ENCODE results near the gene STPG2. TPM values are rescaled to one million over a fixed set of nuclear protein-coding genes. Genes with fewer than 3 reads are reported as not detected.
A peak's percentile ranks its signal among the peaks of the same experiment; 100 is the strongest.

The STPG2 gene
- total RNA-seq, 2 donors from 2014 or later: 0.66 to 1.6 TPM

- Histone ChIP-seq H3K27me3 (no peaks in the 10 kb centered on the region), H3K9me3 (no peaks in the 10 kb centered on the region), H3K27ac (no peak overlapping the region), H3K36me3 (replicated peaks in 1 of 2; ENCODE audit: insufficient read depth in 1 of 2, low read depth in 2 of 2) (no peaks in the 10 kb centered on the region), H3K4me3 (no peak overlapping the region), H3K4me1 (no peaks in the 10 kb centered on the region)
- TF ChIP-seq POLR2A (IDR thresholded peaks at IDR 0.05): no peak
- TF ChIP-seq, protein P1, sequence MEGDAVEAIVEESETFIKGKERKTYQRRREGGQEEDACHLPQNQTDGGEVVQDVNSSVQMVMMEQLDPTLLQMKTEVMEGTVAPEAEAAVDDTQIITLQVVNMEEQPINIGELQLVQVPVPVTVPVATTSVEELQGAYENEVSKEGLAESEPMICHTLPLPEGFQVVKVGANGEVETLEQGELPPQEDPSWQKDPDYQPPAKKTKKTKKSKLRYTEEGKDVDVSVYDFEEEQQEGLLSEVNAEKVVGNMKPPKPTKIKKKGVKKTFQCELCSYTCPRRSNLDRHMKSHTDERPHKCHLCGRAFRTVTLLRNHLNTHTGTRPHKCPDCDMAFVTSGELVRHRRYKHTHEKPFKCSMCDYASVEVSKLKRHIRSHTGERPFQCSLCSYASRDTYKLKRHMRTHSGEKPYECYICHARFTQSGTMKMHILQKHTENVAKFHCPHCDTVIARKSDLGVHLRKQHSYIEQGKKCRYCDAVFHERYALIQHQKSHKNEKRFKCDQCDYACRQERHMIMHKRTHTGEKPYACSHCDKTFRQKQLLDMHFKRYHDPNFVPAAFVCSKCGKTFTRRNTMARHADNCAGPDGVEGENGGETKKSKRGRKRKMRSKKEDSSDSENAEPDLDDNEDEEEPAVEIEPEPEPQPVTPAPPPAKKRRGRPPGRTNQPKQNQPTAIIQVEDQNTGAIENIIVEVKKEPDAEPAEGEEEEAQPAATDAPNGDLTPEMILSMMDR (IDR thresholded peaks at IDR 0.05): no peak
- intact Hi-C loops (cut with DNase I): no loop called here
- DNase-seq (no peak), ATAC-seq (no peak)
- WGBS, 2 donors: 46% methylated on average over 2 of the region's 2 CpGs
These were observed 383.5 kb downstream of the STPG2 start for GRCh38 chr4:97759785-97760184.

DNA sequence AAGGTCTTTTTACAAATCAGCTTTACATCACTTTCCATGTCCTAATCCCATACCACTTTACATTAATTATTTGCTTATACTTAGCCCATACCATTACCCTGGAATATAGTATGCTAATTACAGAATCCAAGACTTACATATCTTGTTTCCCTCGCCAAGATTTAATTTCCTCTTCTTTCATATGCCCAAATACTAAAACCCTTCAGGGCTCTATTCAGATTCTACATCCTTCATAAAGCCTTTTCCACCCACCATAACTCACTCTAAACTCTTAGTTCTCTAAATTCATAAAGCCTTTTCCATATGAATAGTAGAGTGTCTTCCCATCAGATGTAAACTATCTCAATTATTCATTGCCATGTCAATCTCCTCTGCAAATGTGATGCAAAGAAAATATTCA is 390.7 kb downstream of the STPG2 start:
- no peak for TF ChIP-seq POLR2A (IDR thresholded peaks at IDR 0.05)
- TF ChIP-seq, protein P1 (IDR thresholded peaks at IDR 0.05): no peak
- H3K36me3 ChIP-seq (replicated peaks in 1 of 2; ENCODE audit: insufficient read depth in 1 of 2, low read depth in 2 of 2): no peaks in the 10 kb centered on the region
- 64 to 74% methylated on average over 1 of the region's 1 CpG for WGBS, 2 donors
- H3K4me1 ChIP-seq: no peaks in the 10 kb centered on the region
- H3K27me3 ChIP-seq: no peaks in the 10 kb centered on the region
- H3K27ac ChIP-seq: no peak overlapping the region
- ATAC-seq: no peak
- DNase-seq: no peak
- no peak overlapping the region for H3K4me3 ChIP-seq
- H3K9me3 ChIP-seq: no peaks in the 10 kb centered on the region
- intact Hi-C loops (cut with DNase I): no loop called here

- Histone ChIP-seq H3K27me3 (no peaks in the 10 kb centered on the region), H3K36me3 (replicated peaks in 1 of 2; ENCODE audit: insufficient read depth in 1 of 2, low read depth in 2 of 2) (no peaks in the 10 kb centered on the region), H3K9me3 (no peaks in the 10 kb centered on the region), H3K4me1 (no peaks in the 10 kb centered on the region), H3K27ac (no peak overlapping the region), H3K4me3 (no peak overlapping the region)
- intact Hi-C loops (cut with DNase I): no loop called here
- 71 to 73% methylated on average over 3 of the region's 3 CpGs for WGBS, 2 donors
- ATAC-seq (no peak), DNase-seq (no peak)
- no peak for TF ChIP-seq POLR2A (IDR thresholded peaks at IDR 0.05)
- TF ChIP-seq, protein P1 (IDR thresholded peaks at IDR 0.05): no peak
These were observed 395.3 kb downstream of the STPG2 start for GRCh38 chr4:97747945-97748344.

DNA sequence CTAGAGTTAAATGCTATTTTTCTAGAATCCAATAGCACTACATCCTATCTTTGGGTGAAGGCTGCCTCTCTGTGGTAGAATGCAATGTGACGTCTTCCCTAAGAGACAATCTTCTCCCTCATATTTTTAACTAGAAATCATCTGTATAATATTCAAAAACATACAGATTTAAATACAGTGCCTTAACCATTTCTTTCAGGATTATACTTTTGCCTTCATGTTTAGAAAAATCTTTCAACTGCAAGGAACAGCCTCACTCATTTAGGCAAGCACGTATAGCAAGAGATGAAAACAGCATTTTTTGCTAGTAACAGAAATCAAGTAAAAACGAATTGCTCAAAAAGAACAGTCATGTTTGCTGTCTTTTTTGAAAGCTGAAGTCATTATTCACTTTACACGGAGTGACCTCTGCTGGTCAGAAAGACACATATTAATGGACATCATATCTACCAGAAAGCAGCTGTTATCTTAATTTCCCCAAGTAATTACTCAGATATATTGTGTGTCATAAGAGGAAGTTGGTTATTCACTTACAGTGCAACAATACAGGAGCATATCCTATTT is 422.3 kb downstream of the STPG2 start:
- Histone ChIP-seq H3K36me3 (replicated peaks in 1 of 2; ENCODE audit: insufficient read depth in 1 of 2, low read depth in 2 of 2) (no peaks in the 10 kb centered on the region), H3K27ac (no peak overlapping the region), H3K27me3 (no peaks in the 10 kb centered on the region), H3K4me1 (no peaks in the 10 kb centered on the region), H3K9me3 (no peaks in the 10 kb centered on the region), H3K4me3 (no peak overlapping the region)
- DNase-seq (no peak), ATAC-seq (no peak)
- TF ChIP-seq, protein P1 (IDR thresholded peaks at IDR 0.05): peak in 2 of 7 experiments; percentile 24 to 25
- no peak for TF ChIP-seq POLR2A (IDR thresholded peaks at IDR 0.05)
- WGBS, 2 donors: 14 to 20% methylated on average over 4 of the region's 4 CpGs
- intact Hi-C loops (cut with DNase I): no loop called here

GRCh38 chr4:97691111-97691605 is 452.1 kb downstream of the STPG2 start:
- 66 to 73% methylated on average over 3 of the region's 3 CpGs for WGBS, 2 donors

More at GRCh38 chr4:97691111-97691605, 452.1 kb downstream of the STPG2 start:
- no peak overlapping the region for H3K4me3 ChIP-seq
- peaks cover 0 to 12% (median 0%) of the 10 kb centered on the region in 3 donors for H3K9me3 ChIP-seq
- no peaks in the 10 kb centered on the region for H3K4me1 ChIP-seq
- ATAC-seq: no peak
- H3K36me3 ChIP-seq (replicated peaks in 1 of 2; ENCODE audit: insufficient read depth in 1 of 2, low read depth in 2 of 2): no peaks in the 10 kb centered on the region
- intact Hi-C loops (cut with DNase I): no loop called here
- no peak for TF ChIP-seq POLR2A (IDR thresholded peaks at IDR 0.05)
- TF ChIP-seq, protein P1 (IDR thresholded peaks at IDR 0.05): no peak
- no peak for DNase-seq
- no peak overlapping the region for H3K27ac ChIP-seq
- no peaks in the 10 kb centered on the region for H3K27me3 ChIP-seq
